Loucy (cell line): ENCODE results near the gene SFTPB.

ENCODE experiments used
- CTCF ChIP-seq: fragments of 200-600 bp; sonication (generic); conservative IDR thresholded peaks from 2 replicates; pipeline ENCODE4 v1.5.1; 2014; ENCODE audit warnings: mild to moderate bottlenecking, antibody characterized with exemption, low read length
- EZH2phosphoT487 ChIP-seq: fragments of 200-600 bp; IDR thresholded peaks from 2 replicates; pipeline ENCODE4 v1.6.1; 2018; ENCODE audit warnings: antibody characterized with exemption, mild to moderate bottlenecking, moderate library complexity, borderline replicate concordance

GRCh38 chr2:85703329-85703728, 35.3 kb upstream of the SFTPB start:
- no peak for TF ChIP-seq CTCF
- TF ChIP-seq EZH2phosphoT487 = no peak
